Smooth muscle cell of the umbilical artery (primary cell): ENCODE results near the gene DCTD. TPM values are rescaled to one million over a fixed set of nuclear protein-coding genes. Genes with fewer than 3 reads are reported as not detected.

ENCODE experiments used
- total RNA-seq: library from RNA; depleted of rRNA; stranded (reverse); fragments of >200 nt; gene quantifications from 2 replicates; pipeline ENCODE4 v1.2.3, GENCODE V29; 2014

Gene DCTD
- 106 and 135 TPM in 2 replicates for total RNA-seq

GRCh38 chr4:182917182-182918043 is at the start of gene DCTD:
TSS of gene DCTD (minus strand) at chr4:182917386. CDS start at chr4:182915568, 1,818 bp downstream.

Other genes starting within 250 kb of the DCTD start
- gene WWC2, start 181.9 kb upstream of the DCTD start, total RNA-seq = 34.1 and 64.2 TPM in 2 replicates